Upper lobe of left lung (tissue), 4 donors: Measurements from ENCODE around the gene POLA1.

Experiments used
- CTCF ChIP-seq, 6 experiments: fragments of 450-650 bp in 4 of 6; fragments of 200-600 bp in 2 of 6; sonication (generic) in 2 of 6; IDR thresholded peaks; one replicate each; pipeline ENCODE4 v1.5.1; 2016 to 2019; ENCODE audit warnings: antibody characterized with exemption in 6 of 6
- POLR2A ChIP-seq, 4 donors: fragments of 450-650 bp; IDR thresholded peaks; one replicate each; pipeline ENCODE4 v1.5.1; 2016 to 2017; ENCODE audit warnings: antibody characterized with exemption in 4 of 4, mild to moderate bottlenecking in 2 of 4

DNA sequence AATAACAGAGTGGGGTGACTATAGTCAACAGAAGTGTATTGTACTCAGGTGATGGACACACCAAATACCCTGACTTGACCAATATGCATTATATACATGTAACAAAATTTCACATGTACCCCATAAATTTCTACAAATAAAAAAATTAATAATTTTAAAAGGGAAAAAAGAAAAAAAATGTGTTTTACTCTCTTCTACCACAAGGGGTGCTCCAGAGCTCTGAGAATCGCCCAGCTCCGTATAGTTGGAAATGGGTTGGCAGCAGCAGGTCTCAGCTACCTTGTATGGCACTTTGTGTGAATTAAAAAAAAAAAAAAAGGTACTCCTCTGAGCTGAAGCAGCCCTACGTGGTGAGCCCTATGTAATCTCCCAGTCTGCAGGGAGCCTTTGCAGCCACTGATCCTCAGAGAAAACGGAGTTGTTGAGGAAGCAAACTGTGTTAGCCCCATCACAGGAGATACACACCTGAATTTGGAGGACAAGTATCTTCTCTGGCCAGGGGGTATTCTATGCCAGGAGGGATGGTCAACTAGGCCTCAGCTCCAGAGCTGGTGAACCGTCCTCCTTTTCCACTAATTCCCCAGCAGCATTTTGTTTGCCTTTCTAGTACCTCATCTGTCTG, 17.2 kb upstream of the POLA1 start:
- TF ChIP-seq POLR2A (IDR thresholded peaks at IDR 0.05) (no peak), CTCF (IDR thresholded peaks at IDR 0.05) (peak in 4 of 6 experiments; percentile 13 to 50 (median 27))
